CD4-positive, alpha-beta T cell treated with Interleukin-1 beta for 1 hour (primary cell): ENCODE data around the gene PARVA.
"Not testable (repeated sequence)": the region's sequence is repeated elsewhere in the genome, so short reads cannot be mapped to it uniquely, and the experiment has no call there.

Experiments used
- DNase-seq, 2 donors: peaks; one replicate each; pipeline ENCODE4 v3.0.0-alpha.2; 2020 to 2022

The PARVA gene

GRCh38 chr11:12377106-12377823 lies at the start of gene PARVA:
TSS of gene PARVA (plus strand) at chr11:12377571. CDS start at chr11:12377648, 77 bp downstream.
- no peak for DNase-seq

- DNase-seq: no peak
Observed at GRCh38 chr11:12329169-12329568, 48.2 kb upstream of the PARVA start.

GRCh38 chr11:12329797-12330196 lies 47.6 kb upstream of the PARVA start:
- no peak for DNase-seq

GRCh38 chr11:12330485-12331231 lies 46.7 kb upstream of the PARVA start:
- no peak for DNase-seq

- DNase-seq: peak; percentile 58 to 71
Observed at GRCh38 chr11:12331239-12331874, 46.0 kb upstream of the PARVA start.

- no peak for DNase-seq
Observed at GRCh38 chr11:12343526-12343925, 33.8 kb upstream of the PARVA start.

GRCh38 chr11:12353534-12353933 lies 23.8 kb upstream of the PARVA start:
- DNase-seq: no peak

GRCh38 chr11:12354750-12355545 lies 22.4 kb upstream of the PARVA start:
- no peak for DNase-seq

- peak in 1 of 2 donors; percentile 16 for DNase-seq
Observed at GRCh38 chr11:12356944-12357655, 20.3 kb upstream of the PARVA start.

GRCh38 chr11:12357697-12358096 lies 19.7 kb upstream of the PARVA start:
- DNase-seq: not testable (repeated sequence)

GRCh38 chr11:12358302-12359188 lies 18.8 kb upstream of the PARVA start:
- DNase-seq: no peak

- no peak for DNase-seq
Observed at GRCh38 chr11:12359761-12360160, 17.6 kb upstream of the PARVA start.

- DNase-seq: no peak
Observed at GRCh38 chr11:12361682-12362081, 15.7 kb upstream of the PARVA start.

GRCh38 chr11:12362857-12363256 lies 14.5 kb upstream of the PARVA start:
- DNase-seq: peak in 1 of 2 donors; percentile 19

GRCh38 chr11:12363373-12363772 lies 14.0 kb upstream of the PARVA start:
- DNase-seq: no peak

- DNase-seq: peak; percentile 54 to 60
Observed at GRCh38 chr11:12365965-12366575, 11.3 kb upstream of the PARVA start.

GRCh38 chr11:12367057-12367456 lies 10.3 kb upstream of the PARVA start:
- not testable (repeated sequence) for DNase-seq

- DNase-seq: no peak
Observed at GRCh38 chr11:12372111-12372510, 5.3 kb upstream of the PARVA start.

GRCh38 chr11:12375720-12376119 lies 1.7 kb upstream of the PARVA start:
- no peak for DNase-seq

GRCh38 chr11:12376259-12377081 lies 901 bp upstream of the PARVA start:
- no peak for DNase-seq
